MM.1S (cell line): ENCODE results near the gene NFIX.

ENCODE experiments used
- DNase-seq: peaks from one replicate; pipeline ENCODE4 v3.0.0-alpha.2; 2015
- H2AFZ ChIP-seq: fragments of 300-600 bp; sonication (generic); 2 replicates; pipeline ENCODE4 v1.6.0; 2016; ENCODE audit warnings: antibody characterized with exemption, low read length
- H3F3A ChIP-seq: fragments of 300-600 bp; sonication (generic); 2 replicates; pipeline ENCODE4 v1.6.1; 2016; ENCODE audit warnings: mild to moderate bottlenecking, antibody characterized with exemption, low read length, moderate library complexity, mixed read lengths; ENCODE audit not compliant: insufficient read depth
- H3K27ac ChIP-seq: fragments of 300-600 bp; sonication (generic); 2 replicates; pipeline ENCODE4 v1.5.1; 2016; ENCODE audit warnings: mild to moderate bottlenecking, low read length
- H3K27me3 ChIP-seq: fragments of 300-600 bp; sonication (generic); replicated peaks from 2 replicates; pipeline ENCODE4 v1.6.0; 2016; ENCODE audit warnings: low read length; ENCODE audit not compliant: insufficient read depth
- H3K36me3 ChIP-seq: fragments of 300-600 bp; sonication (generic); replicated peaks from 2 replicates; pipeline ENCODE4 v1.6.1; 2016; ENCODE audit warnings: mild to moderate bottlenecking, low read length, mixed read lengths; ENCODE audit not compliant: insufficient read depth
- H3K4me1 ChIP-seq: fragments of 300-600 bp; sonication (generic); 2 replicates; pipeline ENCODE4 v1.6.1; 2016; ENCODE audit warnings: low read length, mixed read lengths
- H3K4me2 ChIP-seq: fragments of 300-600 bp; sonication (generic); 2 replicates; pipeline ENCODE4 v1.6.0; 2016; ENCODE audit warnings: low read depth, low read length
- H3K4me3 ChIP-seq: fragments of 300-600 bp; sonication (generic); 2 replicates; pipeline ENCODE4 v1.5.1; 2016; ENCODE audit warnings: low read length, mixed read lengths
- H3K79me2 ChIP-seq: fragments of 300-600 bp; sonication (generic); 2 replicates; pipeline ENCODE4 v1.6.1; 2016; ENCODE audit warnings: mixed run types, low read length, mixed read lengths
- H3K9ac ChIP-seq: fragments of 300-600 bp; sonication (generic); 2 replicates; pipeline ENCODE4 v1.6.1; 2016; ENCODE audit warnings: low read length, mixed read lengths
- H3K9me2 ChIP-seq: fragments of 300-600 bp; sonication (generic); replicated peaks from 2 replicates; pipeline ENCODE4 v1.6.1; 2016; ENCODE audit warnings: mild to moderate bottlenecking, low read length, mixed read lengths; ENCODE audit not compliant: insufficient read depth
- H3K9me3 ChIP-seq: fragments of 300-600 bp; sonication (generic); replicated peaks from 2 replicates; pipeline ENCODE4 v1.6.1; 2016; ENCODE audit warnings: mild to moderate bottlenecking, low read length, mixed read lengths; ENCODE audit not compliant: insufficient read depth
- H4K20me1 ChIP-seq: fragments of 300-600 bp; sonication (generic); 2 replicates; pipeline ENCODE4 v1.6.1; 2016; ENCODE audit warnings: mild to moderate bottlenecking, low read length, moderate library complexity, mixed read lengths; ENCODE audit not compliant: insufficient read depth
- CTCF ChIP-seq: fragments of 300-600 bp; sonication (generic); IDR thresholded peaks from 2 replicates; pipeline ENCODE4 v1.5.1; 2016; ENCODE audit warnings: antibody characterized with exemption, low read length, mixed read lengths
- EZH2 ChIP-seq: fragments of 300-600 bp; sonication (generic); optimal IDR thresholded peaks from 2 replicates; pipeline ENCODE3; 2017; ENCODE audit warnings: low read depth, mild to moderate bottlenecking, antibody characterized with exemption, low read length, mixed read lengths
- EZH2phosphoT487 ChIP-seq: fragments of 300-600 bp; sonication (generic); IDR thresholded peaks from 2 replicates; pipeline ENCODE4 v1.6.1; 2018; ENCODE audit warnings: antibody characterized with exemption, low read length

NFIX gene

GRCh38 chr19:13130886-13131490 lies 135.7 kb downstream of the NFIX start:
- no peaks in the 10 kb centered on the region for H3K9me3 ChIP-seq

GRCh38 chr19:13132471-13133180 lies 137.4 kb downstream of the NFIX start:
- Histone ChIP-seq H4K20me1 (no peaks in the 10 kb centered on the region), H3K4me3 (no peak overlapping the region), H3K9me2 (no peaks in the 10 kb centered on the region), H3F3A (no peaks in the 10 kb centered on the region), H3K79me2 (peaks cover 57% of the 10 kb centered on the region), H3K4me2 (no peak overlapping the region), H3K27me3 (no peaks in the 10 kb centered on the region), H3K27ac (no peak overlapping the region), H3K9ac (no peak overlapping the region), H3K9me3 (no peaks in the 10 kb centered on the region), H3K36me3 (0 out of 2 replicates have a peak, but pooled peaks cover 7% of the 10 kb centered on the region), H2AFZ (no peak overlapping the region), H3K4me1 (no peaks in the 10 kb centered on the region)
- DNase-seq, result no peak
- no peak for TF ChIP-seq EZH2phosphoT487
- TF ChIP-seq CTCF, result no peak
- no peak for TF ChIP-seq EZH2

More at GRCh38 chr19:13130886-13131490, 135.7 kb downstream of the NFIX start:
- Histone ChIP-seq H3K36me3 (no peaks in the 10 kb centered on the region), H3K9me2 (no peaks in the 10 kb centered on the region), H3K9ac (no peak overlapping the region), H3K4me3 (no peak overlapping the region), H3F3A (no peaks in the 10 kb centered on the region), H3K27ac (no peak overlapping the region), H2AFZ (no peak overlapping the region), H3K4me1 (no peaks in the 10 kb centered on the region), H3K4me2 (no peak overlapping the region), H4K20me1 (no peaks in the 10 kb centered on the region), H3K27me3 (no peaks in the 10 kb centered on the region), H3K79me2 (peaks cover 68% of the 10 kb centered on the region)
- DNase-seq, result no peak
- no peak for TF ChIP-seq EZH2phosphoT487
- TF ChIP-seq EZH2, result no peak
- no peak for TF ChIP-seq CTCF

GRCh38 chr19:13133241-13133870 lies 138.1 kb downstream of the NFIX start:
- H3K27ac ChIP-seq, result no peak overlapping the region
- H3K4me2 ChIP-seq, result no peak overlapping the region
- TF ChIP-seq CTCF (no peak), EZH2phosphoT487 (no peak), EZH2 (no peak)
- no peaks in the 10 kb centered on the region for H3K9me3 ChIP-seq
- H2AFZ ChIP-seq, result no peak overlapping the region
- H3K36me3 ChIP-seq, result 0 out of 2 replicates have a peak, but pooled peaks cover 7% of the 10 kb centered on the region
- H3F3A ChIP-seq, result no peaks in the 10 kb centered on the region
- H3K27me3 ChIP-seq, result no peaks in the 10 kb centered on the region
- H3K79me2 ChIP-seq, result peaks cover 49% of the 10 kb centered on the region
- H3K9ac ChIP-seq, result no peak overlapping the region
- H3K4me3 ChIP-seq, result no peak overlapping the region
- no peaks in the 10 kb centered on the region for H4K20me1 ChIP-seq
- no peaks in the 10 kb centered on the region for H3K9me2 ChIP-seq
- DNase-seq, result no peak
- no peaks in the 10 kb centered on the region for H3K4me1 ChIP-seq
